Measurements from ENCODE around the gene RBM7.

The RBM7 gene

GRCh38 chr11:114447892-114448291 is 47.4 kb downstream of the RBM7 start:
- no peak for DNase-seq (ENCODE audit: low read depth in 2 of 2)

- DNase-seq (ENCODE audit: low read depth in 2 of 2), result no peak
Measured at GRCh38 chr11:114448749-114449482, 48.5 kb downstream of the RBM7 start.

- DNase-seq (ENCODE audit: low read depth in 2 of 2), result no peak
Measured at GRCh38 chr11:114449845-114450244, 49.4 kb downstream of the RBM7 start.

- no peak for DNase-seq (ENCODE audit: low read depth in 2 of 2)
Measured at GRCh38 chr11:114452399-114452798, 51.9 kb downstream of the RBM7 start.
